ENCODE measurements around the gene SNAP47. TPM values are rescaled to one million over a fixed set of nuclear protein-coding genes. Genes with fewer than 3 reads are reported as not detected.

Gene SNAP47
- polyA plus RNA-seq, 1 of the 3 experiments (the other 2 are of a cell fraction) = 45.6 TPM

- CTCF ChIA-PET = interaction anchor here (0.8 kb wide), 1 partner anchor 23 kb away, joined by 4 read pairs; no protein-coding TSS in a partner anchor
- Histone ChIP-seq H3K9me2 (no peaks in the 10 kb centered on the region), H4K20me1 (ENCODE audit: insufficient read depth) (peaks cover 28% of the 10 kb centered on the region; the same call in 1 of the 2 replicates), H3K9ac (no peak overlapping the region), H2AFZ (ENCODE audit: low read depth) (no peak overlapping the region), H3K4me3 (ENCODE audit: low read depth in 2 of 2, low read length in 1 of 2) (no peak overlapping the region), H3K27me3 (ENCODE audit: insufficient read depth) (no peaks in the 10 kb centered on the region), H3K27ac (ENCODE audit: low read depth in 2 of 2, low read length in 1 of 2) (no peak overlapping the region), H3K9me3 (no peaks in the 10 kb centered on the region), H3F3A (replicated peaks; ENCODE audit: insufficient read depth) (no peaks in the 10 kb centered on the region), H3K4me2 (no peak overlapping the region), H3K4me1 (ENCODE audit: control insufficient read depth in 1 of 2, insufficient read depth in 2 of 2, low read depth in 1 of 2, low read length in 1 of 2) (peaks cover 0 to 7% of the 10 kb centered on the region in 2 experiments; a peak in 1 of 4 replicates), H3K79me2 (ENCODE audit: insufficient read depth) (peaks cover 86% of the 10 kb centered on the region), H3K36me3 (replicated peaks in 1 of 2; ENCODE audit: control insufficient read depth in 1 of 2, insufficient read depth in 2 of 2, low read length in 1 of 2) (peaks cover 0 to 7% of the 10 kb centered on the region in 2 experiments)
- 100% methylated on average over 2 of the region's 7 CpGs for WGBS (ENCODE audit: low lambda C conversion rate)
- POLR2A ChIA-PET = no interaction called here
- TF ChIP-seq GATA2 (CRISPR knock-in tag; IDR thresholded peaks at IDR 0.05) (no peak), ELF1 (IDR thresholded peaks at IDR 0.05) (no peak), YY1 (IDR thresholded peaks at IDR 0.05; ENCODE audit: low read depth) (no peak), RAD21 (IDR thresholded peaks at IDR 0.05; ENCODE audit: low read length) (no peak), EZH2phosphoT487 (IDR thresholded peaks at IDR 0.05; ENCODE audit: borderline replicate concordance, low read depth) (no peak), RFX5 (IDR thresholded peaks at IDR 0.05; ENCODE audit: low read length) (no peak), PBX3 (IDR thresholded peaks at IDR 0.05) (no peak), NFIC (IDR thresholded peaks at IDR 0.05; ENCODE audit: borderline replicate concordance) (no peak), IRF3 (IDR thresholded peaks at IDR 0.05; ENCODE audit: low read depth, low read length) (no peak), JUND (IDR thresholded peaks at IDR 0.05) (no peak), SIN3A (IDR thresholded peaks at IDR 0.05; ENCODE audit: borderline replicate concordance, low read depth, low read length) (no peak), TCF12 (IDR thresholded peaks at IDR 0.05) (no peak), TAF1 (IDR thresholded peaks at IDR 0.05; ENCODE audit: borderline replicate concordance, low read depth, low read length) (no peak), USF1 (IDR thresholded peaks at IDR 0.05; ENCODE audit: borderline replicate concordance, low read depth) (no peak), SMC3 (IDR thresholded peaks at IDR 0.05; ENCODE audit: low read depth, low read length) (no peak), MAX (IDR thresholded peaks at IDR 0.05; ENCODE audit: low read depth) (no peak), TEAD4 (IDR thresholded peaks at IDR 0.05; ENCODE audit: borderline replicate concordance, insufficient read depth) (no peak)
- no peak for DNase-seq
Observed at GRCh38 chr1:227739636-227740035, 4.4 kb downstream of the SNAP47 start.
